Mucosa of descending colon (tissue), 3 donors: ENCODE data around the gene FBXL16. TPM values are rescaled to one million over a fixed set of nuclear protein-coding genes. Genes with fewer than 3 reads are reported as not detected.

Experiments used
- ATAC-seq: fragments of 200-7000 bp; cut with Tn5 transposase; one replicate; pipeline ENCODE4 v1.9.1; 2020; ENCODE audit warnings: mild to moderate bottlenecking, moderate library complexity
- DNase-seq, 3 donors: peaks; one replicate each; pipeline ENCODE4 v3.0.0-alpha.2; 2020
- H3K36me3 ChIP-seq: fragments of 200-600 bp; one replicate; pipeline ENCODE4 v1.8.0; 2021; ENCODE audit warnings: low read depth, mild to moderate bottlenecking
- H3K4me1 ChIP-seq: fragments of 200-600 bp; one replicate; pipeline ENCODE4 v1.8.0; 2021; ENCODE audit warnings: low read depth, mild to moderate bottlenecking
- H3K4me3 ChIP-seq: fragments of 200-600 bp; one replicate; pipeline ENCODE4 v1.8.0; 2021; ENCODE audit warnings: mild to moderate bottlenecking
- H3K9me3 ChIP-seq: fragments of 200-600 bp; one replicate; pipeline ENCODE4 v1.8.0; 2021; ENCODE audit warnings: mild to moderate bottlenecking
- CTCF ChIP-seq: fragments of 200-600 bp; IDR thresholded peaks from one replicate; pipeline ENCODE4 v1.8.0; 2022; ENCODE audit warnings: antibody characterized with exemption, mild to moderate bottlenecking
- intact Hi-C, 2 donors: fragments of 100-400 bp; cut with DNase I in 1 of 2; cut with micrococcal nuclease in 1 of 2; formaldehyde crosslinking; loops; one replicate each; pipeline versions ENCODE4 v1.11.0 to v1.11.1; 2022; cut with DNase I, micrococcal nuclease
- total RNA-seq, 3 donors: library from RNA; stranded (reverse); fragmentation: NEBNext Ultra II Directional in 2 of 3; extraction: Animal tissue kit (Norgen Biotek cat#: 25700) in 2 of 3; gene quantifications; one replicate each; pipeline versions ENCODE4 v1.2.1 to v1.2.4, GENCODE V29; 2021 to 2023
- donor health status: DM: no; HTN: no; CAD: no; lungs with moderate emphysema.
- donor health status: DM: no; HTN: no; CAD: no.
- donor health status: DM: no; HTN: yes; CAD: no.

The FBXL16 gene
- total RNA-seq, 3 donors from 2014 or later = 1.3 to 2.2 (median 2.1) TPM

GRCh38 chr16:750485-750884 is 44.9 kb upstream of the FBXL16 start:
- no peaks in the 10 kb centered on the region for H3K4me1 ChIP-seq
- ATAC-seq (no peak), DNase-seq (no peak)
- TF ChIP-seq CTCF = no peak
- H3K9me3 ChIP-seq = no peaks in the 10 kb centered on the region
- intact Hi-C loops = no loop called here
- no peaks in the 10 kb centered on the region for H3K36me3 ChIP-seq
- H3K4me3 ChIP-seq = no peak overlapping the region

DNA sequence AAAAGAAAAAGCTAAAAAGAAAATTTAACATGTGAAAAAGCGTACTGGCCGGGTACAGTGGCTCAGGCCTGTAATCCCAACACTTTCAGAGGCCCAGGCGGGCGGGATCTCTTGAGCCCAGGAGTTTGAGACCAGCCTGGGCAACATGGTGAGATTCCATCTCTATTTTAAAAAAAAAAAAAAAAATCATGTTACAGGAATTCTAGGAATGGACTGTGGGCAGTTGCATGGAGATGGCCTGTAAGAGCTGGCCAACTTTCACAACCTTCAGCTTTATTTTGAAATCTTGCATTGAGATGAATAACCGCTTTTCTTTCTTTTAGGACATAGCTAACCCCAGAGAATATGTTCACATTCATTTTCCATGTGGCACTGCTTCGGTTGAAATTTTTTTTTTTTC is 43.4 kb upstream of the FBXL16 start:
- no peaks in the 10 kb centered on the region for H3K9me3 ChIP-seq
- ATAC-seq = no peak
- no peak for TF ChIP-seq CTCF
- H3K4me1 ChIP-seq = no peaks in the 10 kb centered on the region
- DNase-seq = no peak
- intact Hi-C loops = no loop called here
- no peaks in the 10 kb centered on the region for H3K36me3 ChIP-seq
- no peak overlapping the region for H3K4me3 ChIP-seq

GRCh38 chr16:747978-748746 is 42.6 kb upstream of the FBXL16 start:
- no peak overlapping the region for H3K4me3 ChIP-seq
- DNase-seq (no peak), ATAC-seq (no peak)
- intact Hi-C loops = no loop called here
- H3K9me3 ChIP-seq = no peaks in the 10 kb centered on the region
- TF ChIP-seq CTCF = no peak
- H3K4me1 ChIP-seq = no peaks in the 10 kb centered on the region
- no peaks in the 10 kb centered on the region for H3K36me3 ChIP-seq

DNA sequence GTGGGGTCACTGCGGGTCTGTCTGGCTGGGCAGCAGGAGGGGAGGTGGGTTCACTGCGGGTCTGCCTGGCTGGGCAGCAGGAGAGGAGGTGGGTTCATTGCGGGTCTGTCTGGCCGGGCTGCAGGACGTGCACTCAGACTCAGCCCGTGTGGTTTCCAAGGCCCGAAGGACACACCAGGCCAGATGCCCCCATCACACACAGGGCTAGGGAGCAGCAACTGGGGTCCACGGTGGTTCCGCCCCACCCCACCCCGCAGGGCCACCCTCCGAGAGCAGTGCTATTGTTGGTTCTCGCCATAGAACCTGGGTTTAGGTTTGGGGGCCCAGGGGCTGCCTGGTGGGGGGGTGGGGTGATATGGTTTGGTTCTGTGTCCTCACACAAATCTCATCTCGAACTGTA is 41.0 kb upstream of the FBXL16 start:
- H3K36me3 ChIP-seq = no peaks in the 10 kb centered on the region

DNA sequence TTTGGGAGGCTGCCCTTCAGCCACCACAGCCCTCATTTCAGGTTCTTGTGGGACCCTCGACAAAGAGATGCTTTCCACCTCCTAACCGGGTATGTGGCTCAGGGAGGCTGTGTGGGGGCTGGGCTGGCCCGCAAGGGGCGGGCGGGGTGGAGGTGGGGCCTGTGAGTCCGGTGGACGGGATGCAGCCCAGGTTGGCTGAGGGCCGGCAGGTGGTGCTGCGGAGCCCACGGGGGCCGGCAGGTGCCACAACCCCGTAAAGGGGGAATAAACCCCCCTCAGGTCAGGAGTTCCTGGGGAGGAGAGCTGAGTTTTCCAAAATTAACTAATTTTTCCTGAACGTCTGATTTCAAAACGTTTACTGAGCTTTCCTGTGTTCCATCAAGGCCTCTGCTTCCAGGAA is 40.1 kb upstream of the FBXL16 start:
- DNase-seq = peak; percentile 41 to 64 (median 49)
- no peak for ATAC-seq
- peaks cover 2% of the 10 kb centered on the region for H3K4me1 ChIP-seq
- intact Hi-C loops = no loop called here
- TF ChIP-seq CTCF = no peak
- H3K36me3 ChIP-seq = no peaks in the 10 kb centered on the region
- H3K9me3 ChIP-seq = no peaks in the 10 kb centered on the region
- no peak overlapping the region for H3K4me3 ChIP-seq

More for the DNA sequence above, 41.0 kb upstream of the FBXL16 start:
- ATAC-seq = no peak
- Histone ChIP-seq H3K4me3 (no peak overlapping the region), H3K9me3 (no peaks in the 10 kb centered on the region), H3K4me1 (no peaks in the 10 kb centered on the region)
- no peak for DNase-seq
- intact Hi-C loops = no loop called here
- no peak for TF ChIP-seq CTCF
